Left lobe of liver (tissue), 2 donors: Measurements from ENCODE around the gene ATG7. TPM values are rescaled to one million over a fixed set of nuclear protein-coding genes. Genes with fewer than 3 reads are reported as not detected.
"Not testable (repeated sequence)": the region's sequence is repeated elsewhere in the genome, so short reads cannot be mapped to it uniquely, and the experiment has no call there.

Experiments
- ATAC-seq: fragments of 200-7000 bp; cut with Tn5 transposase; one replicate; pipeline ENCODE4 v1.9.1; 2020; ENCODE audit warnings: mild to moderate bottlenecking, moderate library complexity
- DNase-seq: peaks from one replicate; pipeline ENCODE4 v3.0.0-alpha.2; 2020; ENCODE audit warnings: low spot score
- total RNA-seq: library from RNA; stranded (reverse); gene quantifications from one replicate; pipeline ENCODE4 v1.2.1, GENCODE V29; 2021
- donor health status: DM: no; HTN: no; CAD: no; lungs with moderate emphysema.
- donor health status: DM: no; HTN: yes; CAD: no.

Gene ATG7
- total RNA-seq, 1 donor from 2014 or later = 12.2 TPM

DNA sequence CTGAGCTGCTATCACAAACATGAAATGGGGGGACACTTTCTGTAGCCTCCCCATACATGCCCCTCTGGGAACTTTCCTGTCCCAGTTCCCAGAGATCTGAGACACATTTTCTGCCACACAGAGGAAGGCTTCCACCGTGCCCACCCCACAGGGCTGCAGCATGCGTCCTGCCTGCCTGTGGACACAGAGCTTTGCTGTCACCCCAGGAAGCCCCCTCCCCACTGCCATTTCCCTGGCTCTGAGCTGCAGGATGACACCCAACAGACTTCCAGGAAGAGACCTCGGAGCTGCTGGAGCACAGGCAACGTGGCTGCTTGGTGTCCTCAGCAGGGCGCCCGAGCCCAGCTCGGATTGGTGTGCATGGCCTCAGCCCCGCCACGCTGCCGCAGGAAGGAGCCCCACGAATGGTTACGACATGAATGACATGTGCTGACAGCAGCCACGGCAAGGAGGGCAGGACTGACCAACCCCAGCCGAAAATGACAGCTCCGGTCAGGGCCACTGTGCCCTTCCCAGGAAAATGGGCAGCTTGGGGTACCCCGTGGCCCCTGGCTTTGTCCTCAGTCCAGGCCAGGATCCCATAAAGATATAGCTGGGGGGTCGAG lies 290.2 kb downstream of the ATG7 start:
- no peak for ATAC-seq
- DNase-seq = no peak

DNA sequence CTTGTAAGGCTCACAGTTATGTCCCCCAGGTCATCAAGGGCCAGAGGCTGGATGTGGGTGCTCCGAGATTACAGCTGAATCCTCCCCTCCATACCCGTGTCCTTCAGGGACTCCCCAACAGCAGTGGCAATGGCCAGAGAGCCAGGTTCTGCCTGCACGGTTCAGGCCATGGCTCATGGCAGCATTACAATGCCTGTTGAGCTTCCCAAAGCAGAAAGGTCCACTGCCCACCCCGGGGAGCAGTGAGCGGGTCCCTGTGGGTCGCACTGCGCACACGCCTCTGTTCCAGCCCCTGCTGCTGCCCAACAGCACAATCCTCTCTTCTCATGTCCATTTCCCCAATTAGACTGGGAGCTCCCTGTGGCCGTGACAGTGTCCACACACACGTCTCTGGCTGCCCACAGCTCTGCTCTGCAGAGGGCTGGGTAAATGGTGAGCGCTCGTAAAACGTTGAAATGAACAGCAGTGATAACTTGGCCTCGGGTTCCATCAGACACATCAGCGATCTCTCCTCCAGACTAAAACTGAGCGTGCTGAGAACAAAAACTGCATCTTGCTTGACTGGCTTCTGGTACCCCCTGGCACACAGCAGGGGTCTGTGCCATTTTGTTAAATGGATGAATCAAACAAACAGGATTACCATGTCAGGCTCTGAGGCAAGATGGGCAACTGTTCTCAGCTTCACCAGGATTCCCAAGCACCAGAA lies 291.1 kb downstream of the ATG7 start:
- DNase-seq (no peak), ATAC-seq (no peak)

DNA sequence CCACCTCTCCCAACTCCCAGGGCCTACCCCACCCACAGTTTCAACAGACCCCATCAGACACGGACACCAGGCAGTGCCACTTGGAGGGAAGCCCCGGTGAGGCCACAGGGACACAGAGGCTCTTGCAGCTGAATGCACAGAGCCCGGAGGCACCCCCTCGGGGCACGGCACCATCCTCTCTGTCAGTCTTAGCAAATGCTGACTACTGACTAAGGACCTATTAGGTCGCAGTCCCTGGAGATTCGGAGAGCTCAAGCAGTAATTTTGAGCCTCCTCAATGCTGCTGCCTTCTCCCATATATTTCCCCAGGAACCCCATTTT lies 291.6 kb downstream of the ATG7 start:
- ATAC-seq (no peak), DNase-seq (no peak)

DNA sequence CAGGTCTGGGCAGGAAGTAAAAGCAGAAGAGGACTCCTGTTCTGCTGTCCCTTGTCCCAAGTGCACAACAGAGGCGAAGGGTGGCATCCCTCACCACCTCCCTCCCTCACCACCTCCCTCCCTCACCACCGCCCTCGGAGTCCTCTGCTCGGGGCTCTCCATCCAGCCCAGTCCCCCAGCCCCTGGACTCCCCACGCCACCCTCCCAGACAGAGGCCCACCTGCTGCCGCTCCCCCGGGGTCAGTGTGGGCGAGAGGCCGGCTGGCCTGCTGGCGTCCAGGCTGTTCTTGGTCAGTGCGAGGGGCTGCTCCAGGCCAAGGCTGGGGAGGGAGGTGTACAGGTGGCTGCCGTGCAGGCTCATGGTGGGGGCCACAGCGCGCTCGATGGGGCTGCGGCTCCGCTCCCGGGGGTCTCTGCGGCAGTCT lies 292.4 kb downstream of the ATG7 start:
- no peak for ATAC-seq
- no peak for DNase-seq

DNA sequence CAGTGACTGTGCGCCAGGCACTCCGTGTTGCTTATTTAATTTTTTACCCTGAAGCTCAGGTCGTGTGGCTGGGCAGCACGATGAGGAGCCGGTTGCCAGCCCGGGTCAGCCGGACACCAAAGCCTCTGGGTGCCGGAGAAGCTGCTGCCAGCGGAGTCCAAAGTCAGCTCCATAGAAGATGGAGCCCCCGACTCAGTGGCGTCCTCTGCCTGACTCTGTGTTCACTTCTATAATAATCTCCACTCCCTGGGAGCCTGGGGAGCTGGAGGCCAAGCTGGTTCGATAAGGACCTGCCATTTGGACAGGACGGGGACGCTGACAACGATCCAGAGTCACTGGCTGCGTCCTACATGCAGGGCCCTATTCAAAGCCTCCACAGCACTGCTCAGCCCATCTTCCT lies 292.9 kb downstream of the ATG7 start:
- no peak for DNase-seq

DNA sequence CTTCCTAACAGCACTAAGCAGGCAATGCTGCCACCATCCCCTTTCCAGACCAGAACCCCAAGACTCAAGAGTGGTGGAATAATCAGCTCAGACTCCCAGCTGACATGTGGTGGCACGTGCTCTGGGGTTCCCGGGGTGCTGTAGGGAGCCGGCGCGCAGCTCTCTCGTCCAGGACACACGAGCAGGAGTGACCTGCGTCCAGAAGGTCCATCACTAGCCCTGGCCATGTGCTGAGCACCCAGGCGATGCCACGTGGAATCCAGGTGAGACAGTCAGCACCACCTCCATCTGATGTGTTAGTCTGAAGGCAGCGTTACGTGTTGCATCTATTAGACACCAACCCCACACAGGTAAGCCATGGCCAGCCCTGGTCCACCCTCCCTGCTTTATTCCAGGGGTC lies 293.3 kb downstream of the ATG7 start:
- DNase-seq = no peak
- ATAC-seq = no peak

More for the DNA sequence above, 292.9 kb downstream of the ATG7 start:
- ATAC-seq = no peak

DNA sequence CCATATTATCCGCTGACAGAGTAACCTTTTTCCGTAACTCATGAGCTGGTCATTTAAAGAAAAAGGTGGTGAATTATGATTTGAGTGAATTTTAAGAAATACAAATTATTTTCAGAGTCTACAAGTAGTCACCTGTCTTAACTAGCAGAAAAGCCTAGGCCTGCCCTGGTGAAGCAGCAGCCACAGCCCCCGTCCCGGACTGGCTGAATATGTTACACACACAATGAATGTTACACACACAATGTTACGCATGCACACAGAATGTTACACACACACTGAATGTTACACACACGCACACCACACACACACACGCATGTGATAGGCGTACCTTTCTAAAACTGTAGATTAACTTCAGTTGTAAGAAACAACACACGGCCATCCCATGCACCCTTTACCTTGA lies 293.7 kb downstream of the ATG7 start:
- DNase-seq = no peak

DNA sequence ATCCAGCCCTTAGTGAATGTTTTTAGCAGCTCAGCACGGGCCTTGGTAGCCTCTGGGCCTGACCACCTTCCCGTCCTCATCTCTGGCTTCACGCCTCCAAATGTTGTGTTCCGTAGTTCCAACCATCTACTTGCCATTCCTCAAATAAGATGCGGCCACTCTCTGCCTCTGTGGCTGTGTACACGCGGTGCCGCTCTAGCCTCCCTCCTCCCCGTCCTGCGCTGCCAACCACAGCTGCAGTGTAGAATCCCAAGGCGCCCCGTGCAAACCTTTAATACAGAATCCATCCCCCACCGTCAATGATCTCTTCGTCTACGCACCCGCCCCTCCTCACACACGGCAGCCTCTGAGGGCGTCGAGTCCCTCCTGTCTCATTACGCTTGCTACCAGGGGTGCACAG lies 294.3 kb downstream of the ATG7 start:
- ATAC-seq (no peak), DNase-seq (no peak)

More for the DNA sequence above, 293.7 kb downstream of the ATG7 start:
- no peak for ATAC-seq

DNA sequence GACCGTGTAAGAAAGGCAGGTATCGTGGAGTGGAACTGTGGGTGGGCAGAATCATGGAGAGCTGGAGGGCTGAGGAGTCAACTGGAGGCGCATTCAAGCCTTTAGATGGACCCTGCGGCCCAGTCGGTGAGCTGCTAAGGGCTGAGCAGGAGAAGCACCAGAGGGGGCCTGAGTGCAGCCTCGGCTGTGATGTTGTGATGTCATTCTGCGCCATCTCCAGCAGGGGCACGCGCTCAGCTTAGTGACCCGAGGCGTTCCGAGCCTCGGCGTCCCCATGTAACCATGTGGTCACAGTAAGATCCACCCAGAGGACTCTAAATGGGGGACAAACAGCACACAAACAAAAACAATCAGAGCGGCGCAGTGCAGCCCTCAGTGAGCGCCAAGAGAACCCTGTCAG lies 294.7 kb downstream of the ATG7 start:
- DNase-seq = no peak
- no peak for ATAC-seq

DNA sequence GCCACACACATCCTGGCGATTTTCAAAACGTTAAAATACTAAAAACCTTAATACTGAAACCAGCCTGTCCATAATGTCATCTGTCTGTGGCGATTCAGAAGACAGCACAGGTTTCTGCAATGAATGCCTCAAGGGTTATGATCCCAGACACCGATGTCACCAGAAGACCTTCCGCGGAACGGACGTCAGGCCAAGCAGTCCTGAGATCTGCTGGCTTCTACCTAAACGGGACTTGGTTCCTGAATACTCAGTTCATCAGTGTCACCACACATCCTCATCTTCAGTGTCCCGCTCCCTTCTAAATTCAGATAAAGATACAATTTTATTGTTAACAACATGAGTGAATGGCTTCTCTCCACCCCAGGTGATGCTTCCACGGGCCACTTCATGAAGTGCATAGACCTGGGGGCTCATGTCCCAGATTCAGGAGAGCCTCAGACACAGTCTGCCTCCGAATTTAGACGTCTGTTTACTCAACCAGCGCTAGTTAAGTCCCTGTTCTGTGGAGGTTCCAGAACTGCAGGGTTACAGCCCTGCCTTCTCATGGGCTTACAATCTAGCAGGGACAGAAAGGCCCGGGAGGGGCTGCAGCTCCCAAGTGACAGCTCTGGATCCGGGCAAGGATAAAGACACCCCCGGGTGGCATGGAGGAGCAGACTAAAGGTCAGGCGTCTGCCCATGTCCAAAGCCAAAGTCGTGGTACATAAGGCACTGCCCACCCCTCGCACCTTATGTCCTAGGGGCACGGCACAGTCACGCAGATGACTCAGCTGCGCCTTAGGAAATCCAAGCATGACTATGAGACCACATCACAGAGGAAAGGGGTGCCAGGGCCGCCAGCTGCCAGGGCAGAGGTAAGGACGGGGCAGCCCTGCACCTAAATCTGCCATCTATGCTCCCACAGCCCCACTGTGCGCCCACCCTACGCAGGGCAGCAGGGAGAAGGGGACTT lies 295.6 kb downstream of the ATG7 start:
- ATAC-seq (no peak), DNase-seq (no peak)

DNA sequence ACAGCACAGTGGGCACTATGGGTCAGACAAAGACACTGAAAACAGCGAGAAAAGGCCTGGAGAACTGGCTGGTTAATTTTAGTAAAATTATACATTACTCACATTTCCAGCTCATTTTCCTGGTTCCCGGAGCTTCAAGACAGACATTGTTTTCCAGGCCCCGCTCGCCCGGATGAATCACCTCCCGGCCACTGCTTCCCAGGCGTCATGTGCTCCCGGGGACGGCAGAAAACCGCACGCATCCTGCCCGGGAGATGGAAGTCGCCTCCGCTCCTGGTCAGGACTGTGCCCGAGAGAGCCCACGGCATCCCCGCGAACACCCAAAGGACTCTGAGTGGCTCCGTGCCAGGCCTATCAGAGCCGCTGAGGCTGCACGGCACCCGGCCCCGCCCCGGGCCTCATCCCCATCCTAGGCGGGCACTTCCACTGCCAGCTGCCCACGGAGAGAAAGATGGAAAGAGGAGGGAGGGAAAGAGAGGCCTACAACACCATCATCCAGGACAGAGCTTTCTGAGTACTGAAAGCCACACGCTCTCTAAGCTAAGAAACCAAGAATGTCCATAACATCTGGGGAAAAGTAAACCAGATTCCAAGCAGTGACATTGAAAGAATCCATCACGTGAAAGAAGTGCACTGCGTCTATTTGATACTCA lies 296.4 kb downstream of the ATG7 start:
- ATAC-seq (peak; percentile 44), DNase-seq (no peak)

DNA sequence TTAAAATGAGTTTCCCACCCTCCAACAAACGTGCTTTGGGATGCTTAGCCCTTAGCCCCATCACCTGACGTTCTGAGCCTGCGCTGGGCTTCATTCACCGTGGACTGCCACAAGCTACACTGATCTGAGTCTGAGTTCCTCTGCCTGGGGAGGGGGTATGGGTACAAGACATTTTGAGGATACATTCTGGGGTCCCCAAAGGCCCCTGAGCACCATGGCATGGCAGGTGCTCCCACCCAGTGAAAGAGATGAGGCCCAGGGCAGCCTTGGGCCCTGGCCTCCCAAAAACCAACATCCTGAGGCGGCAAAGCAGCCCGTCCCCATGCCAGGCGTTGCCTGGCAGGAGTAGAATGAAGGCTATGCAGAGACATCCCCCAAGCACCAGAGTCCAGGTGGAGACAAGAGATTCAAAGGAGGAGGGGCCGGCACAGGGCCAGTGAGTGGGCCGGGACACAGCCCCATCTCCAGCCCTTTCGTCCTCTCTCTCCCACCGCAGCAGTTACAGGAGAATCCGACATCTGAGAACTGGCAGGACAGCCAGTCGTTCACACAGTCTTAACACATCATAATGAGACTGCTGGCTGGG lies 297.1 kb downstream of the ATG7 start:
- DNase-seq = no peak
- ATAC-seq = no peak

DNA sequence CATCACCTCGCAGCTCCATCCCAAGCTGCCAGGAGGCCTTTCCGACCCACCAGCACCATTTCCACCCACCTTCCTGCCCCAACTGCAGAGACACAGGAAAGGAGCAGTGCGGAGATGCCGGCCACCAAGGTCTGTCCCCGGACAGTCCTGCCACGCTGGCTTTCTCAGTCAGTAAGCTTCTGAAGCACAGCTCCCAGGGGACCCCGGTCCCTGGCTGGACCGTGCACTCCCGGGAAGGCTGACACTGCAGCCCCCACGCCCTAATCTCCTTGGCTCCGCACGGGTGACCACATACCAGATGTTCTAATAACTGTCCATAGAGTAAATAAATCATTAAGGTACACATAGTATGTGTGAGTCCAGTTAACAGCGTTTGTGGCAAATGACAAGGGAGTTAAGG lies 298.1 kb downstream of the ATG7 start:
- ATAC-seq (no peak), DNase-seq (no peak)

DNA sequence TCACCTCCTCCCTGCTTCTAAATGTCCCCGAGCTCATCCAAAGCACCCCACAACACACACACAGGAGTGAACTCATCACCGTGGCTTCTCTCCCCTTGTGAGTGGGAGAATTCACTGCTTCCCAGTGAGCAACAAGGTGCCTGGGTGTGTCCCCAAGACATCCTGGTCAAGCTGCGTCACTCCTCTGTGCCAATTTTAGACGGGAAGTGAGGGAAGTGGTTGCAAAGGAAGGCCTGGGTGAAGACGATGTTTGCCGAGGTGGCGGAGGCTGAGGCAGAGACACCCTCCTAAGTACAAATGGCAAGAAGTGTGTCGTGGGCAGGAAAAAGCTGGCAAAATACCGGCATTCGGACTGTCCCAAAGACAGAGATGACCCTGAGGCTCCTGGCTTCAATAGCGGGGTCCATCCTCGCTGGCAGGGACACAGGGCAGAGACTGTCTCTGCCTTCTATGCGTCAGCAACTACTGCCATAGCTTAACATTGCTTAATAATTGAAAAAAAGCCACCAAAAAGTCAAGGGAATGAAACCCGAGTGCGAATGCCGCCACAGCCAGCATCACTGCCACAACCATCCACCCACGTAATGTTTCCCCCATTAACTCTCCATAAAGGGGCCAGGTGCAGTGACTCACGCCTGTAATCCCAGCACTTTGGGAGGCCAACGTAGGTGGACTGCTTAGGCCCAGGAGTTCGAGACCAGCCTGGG lies 298.7 kb downstream of the ATG7 start:
- ATAC-seq (peak; percentile 10), DNase-seq (no peak)

DNA sequence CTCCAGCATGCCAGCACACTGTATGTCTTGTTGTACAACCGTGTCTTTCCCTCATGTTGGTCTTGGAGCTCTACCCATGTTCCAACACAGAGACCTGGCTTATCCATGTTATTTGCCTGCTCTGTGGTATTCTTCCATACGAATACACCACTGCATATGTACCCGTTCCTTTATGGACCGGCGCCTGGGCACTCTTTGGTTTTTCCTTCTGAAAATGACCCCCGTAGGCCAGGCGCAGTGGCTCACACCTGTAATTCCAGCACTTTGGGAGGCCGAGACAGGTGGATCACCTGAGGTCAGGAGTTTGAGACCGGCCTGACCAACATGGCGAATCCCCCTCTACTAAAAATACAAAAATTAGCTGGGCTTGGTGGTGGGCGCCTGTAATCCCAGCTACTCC lies 300.5 kb downstream of the ATG7 start:
- not testable (repeated sequence) for ATAC-seq, DNase-seq

DNA sequence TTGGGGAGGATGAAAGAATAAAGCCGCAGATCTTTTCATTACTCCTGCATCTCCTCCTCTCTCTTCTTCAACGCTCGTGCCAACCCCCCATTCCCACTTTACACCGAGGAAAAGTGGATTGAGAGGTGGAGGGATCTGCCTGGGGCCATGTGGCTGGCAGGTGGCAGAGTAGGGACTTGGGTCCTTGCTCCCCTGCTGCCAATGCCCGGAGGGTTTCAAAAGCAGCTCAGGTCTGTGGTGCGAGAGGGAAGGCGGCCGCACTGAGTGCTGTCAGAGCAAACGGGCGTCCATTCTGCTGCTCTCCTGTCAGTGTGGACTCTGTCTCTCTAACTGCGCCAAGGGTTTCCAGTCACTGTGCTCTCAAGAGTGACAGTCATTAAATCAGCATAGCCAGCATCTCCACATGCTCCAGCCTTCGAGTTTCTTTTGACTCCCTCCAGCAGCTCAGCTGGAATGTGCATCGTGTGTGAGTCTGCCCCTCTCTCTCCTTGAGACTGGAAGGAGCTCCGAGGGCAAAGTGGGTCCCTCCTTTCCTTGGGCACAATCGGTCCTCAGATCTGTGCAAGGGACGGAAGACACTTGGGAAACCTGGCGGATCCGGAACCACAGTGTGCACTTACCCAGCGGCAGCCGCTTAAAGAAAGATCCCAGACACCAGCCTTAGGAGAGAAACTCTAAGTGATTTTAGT lies 302.9 kb downstream of the ATG7 start:
- no peak for DNase-seq
- ATAC-seq = no peak

DNA sequence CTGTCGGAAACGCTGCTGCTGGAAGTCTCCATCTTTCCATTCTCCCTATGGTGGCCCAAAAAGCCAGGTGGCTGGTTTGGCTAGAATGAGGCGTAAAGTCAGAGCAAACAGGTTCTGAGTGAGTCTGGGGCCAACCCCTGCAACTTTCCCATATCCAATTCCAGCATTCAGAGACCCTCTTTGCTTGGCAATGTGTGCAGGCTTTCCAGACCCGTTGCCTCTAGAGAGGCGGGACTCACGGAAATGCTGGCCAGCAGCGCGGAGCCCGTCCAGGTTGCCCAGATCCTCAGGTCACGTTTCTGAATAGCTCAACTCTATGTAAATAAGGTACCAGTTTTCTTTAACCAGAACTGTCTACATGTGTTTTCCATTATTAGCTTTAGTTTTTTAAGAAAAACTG lies 303.5 kb downstream of the ATG7 start:
- ATAC-seq (no peak), DNase-seq (no peak)

DNA sequence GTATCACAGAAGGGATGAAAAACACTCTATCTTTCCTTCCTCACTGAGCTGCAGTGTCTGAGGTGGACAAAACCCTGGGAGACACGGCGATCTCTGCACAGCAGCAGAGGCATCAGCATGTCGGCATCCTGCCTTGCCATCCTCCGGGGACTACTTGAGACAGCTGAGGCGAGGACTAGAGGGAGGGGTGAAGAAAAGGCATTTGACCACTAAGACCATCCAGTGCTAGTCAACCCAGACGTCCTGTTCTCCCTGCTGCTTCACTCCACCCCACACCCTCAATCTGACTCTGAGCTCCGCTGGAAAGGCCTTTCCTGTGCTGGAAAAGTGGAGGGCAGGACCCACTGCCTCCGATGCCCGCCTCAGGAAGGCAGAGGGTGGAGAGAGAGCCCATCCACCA lies 304.3 kb downstream of the ATG7 start:
- ATAC-seq (no peak), DNase-seq (no peak)

DNA sequence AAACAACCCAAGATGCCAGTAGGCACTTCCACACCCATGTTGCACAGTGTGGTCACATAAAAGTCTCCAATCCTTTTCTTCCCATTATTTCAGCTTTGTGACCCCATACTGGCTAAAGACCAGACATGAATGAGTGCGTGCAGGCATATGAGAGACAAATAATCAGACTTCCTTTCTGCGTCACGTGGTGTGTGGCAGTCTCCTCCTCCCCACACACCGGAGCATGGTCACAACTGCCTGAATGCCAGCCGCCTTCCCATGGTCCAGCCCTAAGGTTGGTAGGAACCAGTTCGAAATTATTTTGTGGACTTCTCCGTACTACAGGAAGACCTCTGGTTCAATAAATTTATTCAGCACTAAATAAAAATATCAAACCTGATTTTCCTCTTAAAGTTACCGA lies 306.0 kb downstream of the ATG7 start:
- ATAC-seq = no peak
- DNase-seq = no peak

DNA sequence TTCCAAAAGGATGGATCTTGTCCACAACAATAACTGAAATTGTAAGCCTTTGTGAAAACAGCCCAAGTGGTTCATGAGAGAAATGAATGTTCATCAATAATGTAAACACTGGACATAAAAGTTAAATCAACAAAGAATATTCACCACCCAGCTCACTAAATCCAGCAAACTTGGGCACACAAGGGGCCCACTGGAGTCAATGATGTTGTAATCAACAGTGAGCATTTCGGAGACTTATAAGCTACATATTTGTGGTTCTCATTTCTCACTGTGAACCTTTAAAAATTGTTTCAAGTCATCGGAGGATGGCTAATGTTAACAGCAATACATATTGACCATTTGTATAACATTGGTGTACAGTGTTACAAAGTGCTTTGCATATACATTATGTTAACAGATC lies 308.4 kb downstream of the ATG7 start:
- DNase-seq (no peak), ATAC-seq (no peak)
